GM12892 (cell line): ENCODE data around the gene PSTPIP1.

Source experiments
- DNase-seq: peaks from one replicate; pipeline ENCODE4 v3.0.0; 2011; ENCODE audit not compliant: insufficient read length
- FAIRE-seq: peaks from 2 replicates; lab custom pipeline; 2011; peaks lifted over from hg19 to GRCh38; lab: Jason Lieb, UNC
- POLR2A ChIP-seq: IDR thresholded peaks from 2 replicates; pipeline ENCODE4 v1.6.1; 2011; ENCODE audit warnings: low read depth, low read length, control low read depth
- POLR2AphosphoS5 ChIP-seq: IDR thresholded peaks from 2 replicates; pipeline ENCODE4 v1.6.1; 2011; ENCODE audit warnings: low read depth, low read length, control low read depth
- TAF1 ChIP-seq: IDR thresholded peaks from 2 replicates; pipeline ENCODE4 v1.6.1; 2011; ENCODE audit warnings: low read depth, mild to moderate bottlenecking, control low read depth, low read length, borderline replicate concordance

PSTPIP1 gene

GRCh38 chr15:77071305-77072223, 76.6 kb downstream of the PSTPIP1 start:
- no peak for FAIRE-seq
- no peak for DNase-seq
- TF ChIP-seq POLR2A (no peak), POLR2AphosphoS5 (no peak), TAF1 (no peak)

GRCh38 chr15:77074350-77074749, 79.4 kb downstream of the PSTPIP1 start:
- DNase-seq (no peak), FAIRE-seq (no peak)
- TF ChIP-seq POLR2AphosphoS5 (no peak), POLR2A (no peak), TAF1 (no peak)

DNA sequence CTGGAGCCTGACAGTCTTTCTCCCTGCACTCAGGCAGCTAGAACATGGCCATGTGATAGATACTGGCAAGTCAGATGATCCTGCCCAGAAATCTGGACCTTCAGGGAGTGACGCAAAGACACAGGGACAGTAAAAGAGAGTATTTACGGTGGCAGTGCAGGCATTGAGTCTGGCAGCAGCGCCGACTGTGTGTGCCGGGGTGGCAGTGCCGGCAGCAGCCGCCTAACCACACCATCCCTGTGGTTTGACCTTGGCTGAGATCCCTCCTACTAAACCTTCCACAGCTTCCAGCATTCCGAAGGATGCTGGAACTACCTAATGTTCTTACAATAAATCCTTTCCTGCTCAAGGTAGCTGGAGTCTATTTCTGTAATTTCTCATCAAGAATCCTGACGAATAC, 80.6 kb downstream of the PSTPIP1 start:
- FAIRE-seq (no peak), DNase-seq (no peak)
- TF ChIP-seq TAF1 = no peak
- no peak for TF ChIP-seq POLR2AphosphoS5
- no peak for TF ChIP-seq POLR2A

GRCh38 chr15:77076323-77076915, 81.5 kb downstream of the PSTPIP1 start:
- TF ChIP-seq POLR2AphosphoS5 (no peak), POLR2A (no peak), TAF1 (no peak)
- no peak for DNase-seq
- FAIRE-seq = no peak

- TF ChIP-seq TAF1 = no peak
- no peak for TF ChIP-seq POLR2A
- TF ChIP-seq POLR2AphosphoS5 = no peak
- no peak for DNase-seq
- no peak for FAIRE-seq
These were observed 87.0 kb downstream of the PSTPIP1 start for GRCh38 chr15:77081971-77082370.

GRCh38 chr15:77083381-77084160, 88.6 kb downstream of the PSTPIP1 start:
- TF ChIP-seq POLR2A (no peak), POLR2AphosphoS5 (no peak), TAF1 (no peak)
- DNase-seq = peak; percentile 66
- peak; percentile 46 for FAIRE-seq

- no peak for FAIRE-seq
- DNase-seq = no peak
- TF ChIP-seq TAF1 = no peak
- TF ChIP-seq POLR2AphosphoS5 = no peak
- no peak for TF ChIP-seq POLR2A
These were observed 89.5 kb downstream of the PSTPIP1 start for GRCh38 chr15:77084436-77084835.

- FAIRE-seq (peak; percentile 9), DNase-seq (no peak)
- TF ChIP-seq POLR2A (no peak), POLR2AphosphoS5 (no peak), TAF1 (no peak)
These were observed 90.4 kb downstream of the PSTPIP1 start for GRCh38 chr15:77085297-77085696.
